Measurements from ENCODE around the gene LEPR.
"Not testable (repeated sequence)": the region's sequence is repeated elsewhere in the genome, so short reads cannot be mapped to it uniquely, and the experiment has no call there.

The LEPR gene

GRCh38 chr1:65457868-65458267, 37.4 kb downstream of the LEPR start:
- Histone ChIP-seq H3K36me3 (replicated peaks; ENCODE audit: low read depth, low read length) (no peaks in the 10 kb centered on the region), H3K4me2 (ENCODE audit: low read length) (no peak overlapping the region), H3K9me3 (ENCODE audit: insufficient read depth, low read length) (no peaks in the 10 kb centered on the region), H2AFZ (ENCODE audit: low read depth, low read length) (no peak overlapping the region), H4K20me1 (ENCODE audit: insufficient read depth, low read length) (no peaks in the 10 kb centered on the region), H3K27ac (ENCODE audit: low read length) (no peak overlapping the region), H3K4me1 (ENCODE audit: low read length) (no peaks in the 10 kb centered on the region), H3K79me2 (ENCODE audit: low read length) (no peaks in the 10 kb centered on the region), H3K4me3 (ENCODE audit: low read length) (no peak overlapping the region), H3K9ac (ENCODE audit: low read length) (no peak overlapping the region), H3K27me3 (ENCODE audit: low read depth, low read length) (no peaks in the 10 kb centered on the region)
- TF ChIP-seq, protein P1, sequence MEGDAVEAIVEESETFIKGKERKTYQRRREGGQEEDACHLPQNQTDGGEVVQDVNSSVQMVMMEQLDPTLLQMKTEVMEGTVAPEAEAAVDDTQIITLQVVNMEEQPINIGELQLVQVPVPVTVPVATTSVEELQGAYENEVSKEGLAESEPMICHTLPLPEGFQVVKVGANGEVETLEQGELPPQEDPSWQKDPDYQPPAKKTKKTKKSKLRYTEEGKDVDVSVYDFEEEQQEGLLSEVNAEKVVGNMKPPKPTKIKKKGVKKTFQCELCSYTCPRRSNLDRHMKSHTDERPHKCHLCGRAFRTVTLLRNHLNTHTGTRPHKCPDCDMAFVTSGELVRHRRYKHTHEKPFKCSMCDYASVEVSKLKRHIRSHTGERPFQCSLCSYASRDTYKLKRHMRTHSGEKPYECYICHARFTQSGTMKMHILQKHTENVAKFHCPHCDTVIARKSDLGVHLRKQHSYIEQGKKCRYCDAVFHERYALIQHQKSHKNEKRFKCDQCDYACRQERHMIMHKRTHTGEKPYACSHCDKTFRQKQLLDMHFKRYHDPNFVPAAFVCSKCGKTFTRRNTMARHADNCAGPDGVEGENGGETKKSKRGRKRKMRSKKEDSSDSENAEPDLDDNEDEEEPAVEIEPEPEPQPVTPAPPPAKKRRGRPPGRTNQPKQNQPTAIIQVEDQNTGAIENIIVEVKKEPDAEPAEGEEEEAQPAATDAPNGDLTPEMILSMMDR (IDR thresholded peaks at IDR 0.05; ENCODE audit: low read depth, low read length) = no peak
- TF ChIP-seq EZH2phosphoT487 (IDR thresholded peaks at IDR 0.05; ENCODE audit: low read depth) = no peak

DNA sequence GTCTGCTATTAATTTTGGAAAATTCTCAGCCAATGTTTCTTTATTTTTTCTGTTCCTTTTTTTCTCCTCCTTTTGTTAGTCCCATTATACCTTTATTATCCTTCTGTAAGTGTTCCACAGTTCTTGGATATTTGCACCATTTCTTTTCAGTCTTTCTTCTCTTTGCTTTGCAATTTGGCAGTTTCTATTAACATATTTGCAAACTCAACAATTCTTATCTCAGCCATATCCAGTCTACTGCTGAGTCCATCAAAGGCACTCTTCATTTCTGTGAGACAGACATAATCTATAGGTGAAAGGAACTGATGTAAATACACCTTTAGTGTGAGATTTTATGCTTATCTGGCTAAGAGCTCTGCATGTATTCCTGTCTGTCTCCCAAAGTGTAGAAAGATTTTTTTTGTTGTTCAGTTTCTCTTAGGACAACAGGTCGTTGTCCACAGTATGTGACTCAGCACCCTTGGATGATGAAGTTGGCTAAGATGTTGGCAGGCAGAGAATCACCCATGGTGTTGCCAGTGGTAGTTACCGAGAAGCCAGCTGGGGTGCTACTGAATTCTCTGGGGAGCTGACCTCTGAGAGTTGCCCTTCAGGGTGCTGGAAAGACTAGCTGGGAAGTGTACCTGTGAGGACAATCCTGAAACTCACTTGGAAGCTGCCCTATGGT, 38.4 kb downstream of the LEPR start:
- Histone ChIP-seq H3K79me2 (ENCODE audit: low read length) (no peaks in the 10 kb centered on the region), H2AFZ (ENCODE audit: low read depth, low read length) (peak overlapping the region; percentile 85)

GRCh38 chr1:65459397-65459768, 38.9 kb downstream of the LEPR start:
- Histone ChIP-seq H4K20me1 (ENCODE audit: insufficient read depth, low read length) (no peaks in the 10 kb centered on the region), H3K9me3 (ENCODE audit: insufficient read depth, low read length) (no peaks in the 10 kb centered on the region), H3K4me2 (ENCODE audit: low read length) (peak overlapping the region; percentile 22), H2AFZ (ENCODE audit: low read depth, low read length) (peak overlapping the region; percentile 85), H3K27ac (ENCODE audit: low read length) (no peak overlapping the region), H3K4me3 (ENCODE audit: low read length) (no peak overlapping the region), H3K9ac (ENCODE audit: low read length) (no peak overlapping the region), H3K27me3 (ENCODE audit: low read depth, low read length) (no peaks in the 10 kb centered on the region), H3K4me1 (ENCODE audit: low read length) (no peaks in the 10 kb centered on the region), H3K79me2 (ENCODE audit: low read length) (no peaks in the 10 kb centered on the region), H3K36me3 (replicated peaks; ENCODE audit: low read depth, low read length) (no peaks in the 10 kb centered on the region)
- TF ChIP-seq, protein P1 (IDR thresholded peaks at IDR 0.05; ENCODE audit: low read depth, low read length) = peak; percentile 61
- TF ChIP-seq EZH2phosphoT487 (IDR thresholded peaks at IDR 0.05; ENCODE audit: low read depth) = no peak

More for the DNA sequence above, 38.4 kb downstream of the LEPR start:
- H3K4me2 ChIP-seq (ENCODE audit: low read length) = peak overlapping the region; percentile 22
- H3K27me3 ChIP-seq (ENCODE audit: low read depth, low read length) = no peaks in the 10 kb centered on the region
- no peak overlapping the region for H3K9ac ChIP-seq (ENCODE audit: low read length)
- H4K20me1 ChIP-seq (ENCODE audit: insufficient read depth, low read length) = no peaks in the 10 kb centered on the region
- H3K27ac ChIP-seq (ENCODE audit: low read length) = no peak overlapping the region
- H3K4me1 ChIP-seq (ENCODE audit: low read length) = no peaks in the 10 kb centered on the region
- no peaks in the 10 kb centered on the region for H3K36me3 ChIP-seq (replicated peaks; ENCODE audit: low read depth, low read length)
- no peak for TF ChIP-seq EZH2phosphoT487 (IDR thresholded peaks at IDR 0.05; ENCODE audit: low read depth)
- TF ChIP-seq, protein P1 (IDR thresholded peaks at IDR 0.05; ENCODE audit: low read depth, low read length) = no peak
- H3K4me3 ChIP-seq (ENCODE audit: low read length) = no peak overlapping the region
- H3K9me3 ChIP-seq (ENCODE audit: insufficient read depth, low read length) = no peaks in the 10 kb centered on the region

GRCh38 chr1:65465837-65466236, 45.4 kb downstream of the LEPR start:
- not testable (repeated sequence) for H3K27ac ChIP-seq (ENCODE audit: low read length); H3K36me3 ChIP-seq (replicated peaks; ENCODE audit: low read depth, low read length); H4K20me1 ChIP-seq (ENCODE audit: insufficient read depth, low read length); H2AFZ ChIP-seq (ENCODE audit: low read depth, low read length); H3K79me2 ChIP-seq (ENCODE audit: low read length); H3K9ac ChIP-seq (ENCODE audit: low read length); H3K4me1 ChIP-seq (ENCODE audit: low read length); H3K9me3 ChIP-seq (ENCODE audit: insufficient read depth, low read length); H3K27me3 ChIP-seq (ENCODE audit: low read depth, low read length); H3K4me3 ChIP-seq (ENCODE audit: low read length); H3K4me2 ChIP-seq (ENCODE audit: low read length)
